LNCAP (cell line): Measurements from ENCODE around the gene ZNF423.

Experiments
- CTCF ChIP-seq: fragments of 450-650 bp; IDR thresholded peaks from 2 replicates; pipeline ENCODE4 v1.5.1; 2017; ENCODE audit warnings: mild to moderate bottlenecking

Gene ZNF423

GRCh38 chr16:49575346-49576172 is 280.4 kb downstream of the ZNF423 start:
- no peak for TF ChIP-seq CTCF

- no peak for TF ChIP-seq CTCF
Observed at GRCh38 chr16:49574826-49575225, 281.1 kb downstream of the ZNF423 start.

- no peak for TF ChIP-seq CTCF
Observed at GRCh38 chr16:49567950-49568349, 288.0 kb downstream of the ZNF423 start.

- no peak for TF ChIP-seq CTCF
Observed at GRCh38 chr16:49566432-49566831, 289.5 kb downstream of the ZNF423 start.

- TF ChIP-seq CTCF = no peak
Observed at GRCh38 chr16:49564496-49565229, 291.2 kb downstream of the ZNF423 start.

GRCh38 chr16:49563666-49564065 is 292.2 kb downstream of the ZNF423 start:
- no peak for TF ChIP-seq CTCF

GRCh38 chr16:49562228-49562627 is 293.7 kb downstream of the ZNF423 start:
- TF ChIP-seq CTCF = no peak
